ENCODE data around the gene TTLL8.

DNA sequence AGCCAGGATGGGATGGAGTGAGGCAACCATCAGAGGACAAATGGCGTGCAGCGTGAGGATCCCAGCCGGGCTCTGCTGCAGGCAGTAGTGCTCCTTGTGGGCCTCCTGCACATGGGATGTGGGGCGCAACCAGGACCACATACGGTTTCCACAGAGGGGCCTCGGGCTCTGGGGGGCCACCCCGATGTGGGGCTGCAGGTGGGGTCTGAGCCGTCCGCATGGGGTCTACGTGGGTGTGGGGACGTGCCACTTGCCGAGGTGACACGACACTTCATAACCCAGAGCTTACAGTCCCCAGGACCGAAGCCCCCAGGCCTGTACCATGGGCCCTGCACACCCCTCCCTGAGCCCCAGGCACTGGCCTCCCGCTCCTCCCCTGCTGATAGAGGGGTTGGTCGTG, 10.8 kb downstream of the TTLL8 start:
- TF ChIP-seq CTCF (IDR thresholded peaks at IDR 0.05; ENCODE audit: poor library complexity) (no peak), EZH2 (IDR thresholded peaks at IDR 0.05; ENCODE audit: borderline replicate concordance) (no peak)
